Fibroblast of pulmonary artery (primary cell): Measurements from ENCODE around the gene HDAC2.

Experiments
- DNase-seq: peaks from one replicate; pipeline ENCODE4 v3.0.0-alpha.2; 2010; ENCODE audit warnings: low read depth
- H3K4me3 ChIP-seq: replicated peaks from 2 replicates; pipeline ENCODE4 v1.5.1; 2011; ENCODE audit warnings: low read depth, mild to moderate bottlenecking, control low read depth, low read length, moderate library complexity
- CTCF ChIP-seq: IDR thresholded peaks from 2 replicates; pipeline ENCODE4 v1.5.1; 2011; ENCODE audit warnings: mild to moderate bottlenecking, control low read depth, low read length, inconsistent platforms; ENCODE audit errors: missing control alignments

The HDAC2 gene

DNA sequence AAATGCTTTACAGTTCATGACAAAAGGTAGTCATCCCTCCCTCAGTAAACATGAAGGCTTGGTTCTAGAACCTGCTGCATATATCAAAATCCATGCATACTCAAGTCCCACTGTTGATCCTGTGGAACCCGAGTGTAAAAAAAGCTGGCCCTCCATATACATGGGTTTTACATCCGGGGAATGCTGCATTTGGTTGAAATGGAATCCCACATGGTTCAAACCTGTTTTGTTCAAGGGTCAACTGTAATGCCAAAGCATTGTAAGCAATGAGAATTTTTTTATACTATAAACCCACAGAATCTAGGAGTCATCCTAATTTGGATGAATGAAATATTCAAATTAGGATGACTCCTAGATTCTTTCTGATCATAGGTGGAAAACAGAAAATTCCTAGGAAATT is 5.9 kb upstream of the HDAC2 start:
- no peak for DNase-seq
- no peak overlapping the region for H3K4me3 ChIP-seq
- no peak for TF ChIP-seq CTCF

DNA sequence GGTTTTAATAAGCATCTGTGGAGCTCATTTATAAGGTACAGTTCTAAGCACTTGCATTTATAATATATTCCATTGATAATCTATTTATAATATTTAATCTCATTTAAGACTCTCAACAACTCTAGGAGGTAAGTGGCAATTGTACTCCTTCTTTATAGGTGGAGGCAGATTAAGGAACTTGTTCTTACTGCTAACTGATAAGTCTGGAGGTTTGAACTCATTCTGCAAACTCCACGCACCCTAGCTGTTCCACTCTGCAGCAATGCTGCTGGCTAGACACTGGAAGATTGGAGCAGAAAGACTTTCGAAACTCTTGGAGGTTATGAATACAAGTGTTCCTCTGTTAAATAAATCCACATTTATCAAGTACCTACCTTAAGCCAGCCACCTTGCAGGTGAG is 793 bp upstream of the HDAC2 start:
- peak; percentile 28 for DNase-seq
- peak overlapping the region; percentile 92 for H3K4me3 ChIP-seq
- no peak for TF ChIP-seq CTCF

- no peak for TF ChIP-seq CTCF
- peak; percentile 35 for DNase-seq
These were observed 802 bp downstream of the HDAC2 start for GRCh38 chr6:113969888-113970804.

GRCh38 chr6:113968472-113968871 is 2.5 kb downstream of the HDAC2 start:
- no peak for TF ChIP-seq CTCF
- no peak for DNase-seq
- H3K4me3 ChIP-seq: peak overlapping the region; percentile 92

More at GRCh38 chr6:113969888-113970804, 802 bp downstream of the HDAC2 start:
- H3K4me3 ChIP-seq: peak overlapping the region; percentile 92

GRCh38 chr6:113967777-113968176 is 3.2 kb downstream of the HDAC2 start:
- no peak overlapping the region for H3K4me3 ChIP-seq
- no peak for DNase-seq
- no peak for TF ChIP-seq CTCF

DNA sequence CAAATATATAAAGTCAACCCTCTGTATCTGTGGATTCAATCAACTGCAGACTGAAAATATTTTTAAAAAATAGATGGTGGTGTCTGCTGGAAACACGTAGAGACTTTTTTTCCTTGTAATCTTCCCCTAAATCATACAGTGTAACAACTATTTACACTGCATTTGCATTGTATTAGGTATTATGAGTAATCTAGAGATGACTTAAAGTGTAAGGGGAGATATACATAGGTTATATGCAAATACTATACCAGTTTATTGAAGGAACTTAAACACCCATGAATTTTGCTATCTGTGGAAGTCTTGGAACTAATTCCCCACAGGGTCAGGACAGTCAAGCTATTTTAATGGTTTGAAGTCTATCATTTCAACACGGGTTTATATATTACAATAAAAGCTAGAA is 10.2 kb downstream of the HDAC2 start:
- DNase-seq: no peak
- no peak for TF ChIP-seq CTCF

GRCh38 chr6:113959235-113959634 is 11.7 kb downstream of the HDAC2 start:
- H3K4me3 ChIP-seq: no peak overlapping the region
- no peak for TF ChIP-seq CTCF
- no peak for DNase-seq

More for the DNA sequence above, 10.2 kb downstream of the HDAC2 start:
- no peak overlapping the region for H3K4me3 ChIP-seq
